CD4-positive, alpha-beta T cell (primary cell): ENCODE measurements around the gene CARF. TPM values are rescaled to one million over a fixed set of nuclear protein-coding genes. Genes with fewer than 3 reads are reported as not detected.
"Not testable (repeated sequence)": the region's sequence is repeated elsewhere in the genome, so short reads cannot be mapped to it uniquely, and the experiment has no call there.

Experiments
- ATAC-seq: fragments of 200-7000 bp; cut with Tn5 transposase; one replicate; pipeline ENCODE4 v1.10.0; 2022; ENCODE audit warnings: mild to moderate bottlenecking; ENCODE audit not compliant: poor library complexity
- CTCF ChIA-PET: fragments of 350-600 bp; sonication (Branson Sonifier 250); formaldehyde crosslinking; loops from one replicate; lab custom pipeline; 2021; ENCODE audit warnings: antibody characterized with exemption, inconsistent platforms; lab: Charles Lee
- POLR2A ChIA-PET: fragments of 350-600 bp; sonication (Branson Sonifier 250); formaldehyde crosslinking; loops from one replicate; lab custom pipeline; 2021; ENCODE audit warnings: antibody characterized with exemption, inconsistent platforms; lab: Charles Lee
- DNase-seq, 14 experiments: peaks; one replicate each; pipeline ENCODE4 v3.0.0-alpha.2; 2013 to 2020; ENCODE audit warnings: mixed read lengths in 2 of 14
- H3K27ac ChIP-seq, 2 donors: one replicate each; pipeline versions ENCODE4 v1.5.1 to v1.7.0; 2013; ENCODE audit warnings: low read length in 2 of 2, low read depth in 1 of 2, mild to moderate bottlenecking in 1 of 2
- H3K27me3 ChIP-seq, 2 experiments: 1 replicate in 1 of 2; 2 replicates in 1 of 2; pipeline versions ENCODE4 v1.6.1 to v1.7.0; 2013; ENCODE audit warnings: low read length in 2 of 2, control low read depth in 1 of 2, mild to moderate bottlenecking in 1 of 2, moderate library complexity in 1 of 2; ENCODE audit not compliant: insufficient read depth in 2 of 2, control insufficient read depth in 1 of 2
- H3K36me3 ChIP-seq: one replicate; pipeline ENCODE4 v1.6.1; 2013; ENCODE audit warnings: low read length, control low read depth; ENCODE audit not compliant: insufficient read depth
- H3K4me1 ChIP-seq: one replicate; pipeline ENCODE4 v1.6.1; 2013; ENCODE audit warnings: low read length, control low read depth; ENCODE audit not compliant: insufficient read depth
- H3K4me3 ChIP-seq: one replicate; pipeline ENCODE4 v1.5.1; 2013; ENCODE audit warnings: mild to moderate bottlenecking, low read length, moderate library complexity
- H3K9me3 ChIP-seq, 2 experiments: 1 replicate in 1 of 2; 2 replicates in 1 of 2; pipeline versions ENCODE4 v1.6.1 to v1.7.0; 2013; ENCODE audit warnings: low read length in 2 of 2, mild to moderate bottlenecking in 2 of 2, control low read depth in 1 of 2, moderate library complexity in 1 of 2; ENCODE audit not compliant: control insufficient read depth in 1 of 2, insufficient read depth in 1 of 2
- H3K27ac Mint-ChIP-seq: one replicate; pipeline ENCODE4 v1.8.0; 2020; ENCODE audit warnings: mixed read lengths
- H3K27me3 Mint-ChIP-seq: one replicate; pipeline ENCODE4 v1.8.0; 2021; ENCODE audit warnings: mixed read lengths
- H3K36me3 Mint-ChIP-seq: one replicate; pipeline ENCODE4 v1.8.0; 2021; ENCODE audit warnings: low read depth, mixed read lengths
- H3K4me1 Mint-ChIP-seq: one replicate; pipeline ENCODE4 v1.8.0; 2021; ENCODE audit warnings: low read depth, mixed read lengths
- H3K4me3 Mint-ChIP-seq: one replicate; pipeline ENCODE4 v1.8.0; 2020; ENCODE audit warnings: mild to moderate bottlenecking, mixed read lengths
- H3K9me3 Mint-ChIP-seq: one replicate; pipeline ENCODE4 v1.8.0; 2020; ENCODE audit warnings: mixed read lengths
- CTCF ChIP-seq: fragments of 200-600 bp; IDR thresholded peaks from one replicate; pipeline ENCODE4 v1.8.0; 2022; ENCODE audit warnings: antibody characterized with exemption, mild to moderate bottlenecking
- intact Hi-C, 2 experiments: fragments of 100-400 bp; cut with DNase I in 1 of 2; cut with micrococcal nuclease in 1 of 2; formaldehyde crosslinking; loops; one replicate each; pipeline versions ENCODE4 v1.15.1 to v1.9.0; 2023 to 2025; cut with DNase I, micrococcal nuclease
- total RNA-seq, 174 experiments: library from RNA in 2 of 174; stranded (reverse) in 2 of 174; gene quantifications; one replicate each; pipeline ENCODE4 v1.2.3 and lab custom pipeline; 2021 to 2026

Gene CARF
- total RNA-seq, 2 experiments from 2014 or later = 9.0 to 9.6 TPM

GRCh38 chr2:202963712-202964111 is 51.6 kb downstream of the CARF start:
- intact Hi-C loops = no loop called here
- no peaks in the 10 kb centered on the region for H3K9me3 ChIP-seq
- DNase-seq (no peak), ATAC-seq (no peak)
- ChIA-PET POLR2A (interaction anchor here (0.6 kb wide), 1 partner anchor 8 kb away, joined by 3 read pairs; no protein-coding TSS in a partner anchor), CTCF (no interaction called here)
- TF ChIP-seq CTCF = no peak
- no peaks in the 10 kb centered on the region for H3K9me3 Mint-ChIP-seq
- H3K27ac ChIP-seq = no peak overlapping the region
- H3K27ac Mint-ChIP-seq = no peak overlapping the region
- no peaks in the 10 kb centered on the region for H3K27me3 Mint-ChIP-seq
- H3K4me3 ChIP-seq = no peak overlapping the region
- peaks cover 35% of the 10 kb centered on the region for H3K36me3 Mint-ChIP-seq
- H3K4me1 Mint-ChIP-seq = no peaks in the 10 kb centered on the region
- no peaks in the 10 kb centered on the region for H3K4me1 ChIP-seq
- peaks cover 21% of the 10 kb centered on the region for H3K36me3 ChIP-seq
- H3K4me3 Mint-ChIP-seq = no peak overlapping the region
- H3K27me3 ChIP-seq = no peaks in the 10 kb centered on the region

GRCh38 chr2:202965810-202966460 is 53.9 kb downstream of the CARF start:
- Mint-ChIP-seq H3K27ac (no peak overlapping the region), H3K4me3 (no peak overlapping the region), H3K4me1 (no peaks in the 10 kb centered on the region), H3K36me3 (peaks cover 29% of the 10 kb centered on the region), H3K9me3 (no peaks in the 10 kb centered on the region), H3K27me3 (no peaks in the 10 kb centered on the region)
- H3K27ac ChIP-seq = no peak overlapping the region
- no peaks in the 10 kb centered on the region for H3K27me3 ChIP-seq
- no peak overlapping the region for H3K4me3 ChIP-seq
- DNase-seq = peak in 3 of 14 experiments; percentile 14 to 40 (median 27)
- no peak for ATAC-seq
- ChIA-PET POLR2A (no interaction called here), CTCF (no interaction called here)
- TF ChIP-seq CTCF = no peak
- H3K4me1 ChIP-seq = no peaks in the 10 kb centered on the region
- H3K9me3 ChIP-seq = no peaks in the 10 kb centered on the region
- H3K36me3 ChIP-seq = peaks cover 14% of the 10 kb centered on the region
- intact Hi-C loops = no loop called here

GRCh38 chr2:202969404-202969803 is 57.3 kb downstream of the CARF start:
- H3K9me3 Mint-ChIP-seq, H3K4me1 ChIP-seq, H3K27me3 ChIP-seq, POLR2A ChIA-PET, intact Hi-C loops, H3K4me3 ChIP-seq, H3K9me3 ChIP-seq, H3K27ac ChIP-seq, DNase-seq, CTCF ChIA-PET, ATAC-seq, H3K27ac Mint-ChIP-seq, H3K27me3 Mint-ChIP-seq, H3K4me1 Mint-ChIP-seq, H3K4me3 Mint-ChIP-seq: not testable (repeated sequence)
- peaks cover 34% of the 10 kb centered on the region for H3K36me3 Mint-ChIP-seq
- peaks cover 15% of the 10 kb centered on the region for H3K36me3 ChIP-seq

GRCh38 chr2:202976809-202977208 is 64.7 kb downstream of the CARF start:
- Histone ChIP-seq H3K36me3 (peaks cover 1% of the 10 kb centered on the region), H3K4me3 (no peak overlapping the region), H3K27ac (no peak overlapping the region), H3K4me1 (no peaks in the 10 kb centered on the region), H3K27me3 (no peaks in the 10 kb centered on the region), H3K9me3 (no peaks in the 10 kb centered on the region)
- no peak overlapping the region for H3K4me3 Mint-ChIP-seq
- intact Hi-C loops = no loop called here
- H3K27ac Mint-ChIP-seq = no peak overlapping the region
- ATAC-seq = no peak
- DNase-seq = no peak
- ChIA-PET POLR2A (no interaction called here), CTCF (no interaction called here)
- no peak for TF ChIP-seq CTCF
- H3K36me3 Mint-ChIP-seq = peaks cover 61% of the 10 kb centered on the region
- no peaks in the 10 kb centered on the region for H3K9me3 Mint-ChIP-seq
- no peaks in the 10 kb centered on the region for H3K27me3 Mint-ChIP-seq
- no peaks in the 10 kb centered on the region for H3K4me1 Mint-ChIP-seq
